HG03060 (cell line): Measurements from ENCODE around the gene MPHOSPH6.
"Not testable (repeated sequence)": the region's sequence is repeated elsewhere in the genome, so short reads cannot be mapped to it uniquely, and the experiment has no call there.

ENCODE experiments used
- ATAC-seq: cut with Tn5 transposase; IDR thresholded peaks from one replicate; pipeline ENCODE4 v1.9.1; 2021; ENCODE audit warnings: low read depth, moderate number of reproducible peaks; ENCODE audit not compliant: unreplicated experiment

The MPHOSPH6 gene, protein sequence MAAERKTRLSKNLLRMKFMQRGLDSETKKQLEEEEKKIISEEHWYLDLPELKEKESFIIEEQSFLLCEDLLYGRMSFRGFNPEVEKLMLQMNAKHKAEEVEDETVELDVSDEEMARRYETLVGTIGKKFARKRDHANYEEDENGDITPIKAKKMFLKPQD

DNA sequence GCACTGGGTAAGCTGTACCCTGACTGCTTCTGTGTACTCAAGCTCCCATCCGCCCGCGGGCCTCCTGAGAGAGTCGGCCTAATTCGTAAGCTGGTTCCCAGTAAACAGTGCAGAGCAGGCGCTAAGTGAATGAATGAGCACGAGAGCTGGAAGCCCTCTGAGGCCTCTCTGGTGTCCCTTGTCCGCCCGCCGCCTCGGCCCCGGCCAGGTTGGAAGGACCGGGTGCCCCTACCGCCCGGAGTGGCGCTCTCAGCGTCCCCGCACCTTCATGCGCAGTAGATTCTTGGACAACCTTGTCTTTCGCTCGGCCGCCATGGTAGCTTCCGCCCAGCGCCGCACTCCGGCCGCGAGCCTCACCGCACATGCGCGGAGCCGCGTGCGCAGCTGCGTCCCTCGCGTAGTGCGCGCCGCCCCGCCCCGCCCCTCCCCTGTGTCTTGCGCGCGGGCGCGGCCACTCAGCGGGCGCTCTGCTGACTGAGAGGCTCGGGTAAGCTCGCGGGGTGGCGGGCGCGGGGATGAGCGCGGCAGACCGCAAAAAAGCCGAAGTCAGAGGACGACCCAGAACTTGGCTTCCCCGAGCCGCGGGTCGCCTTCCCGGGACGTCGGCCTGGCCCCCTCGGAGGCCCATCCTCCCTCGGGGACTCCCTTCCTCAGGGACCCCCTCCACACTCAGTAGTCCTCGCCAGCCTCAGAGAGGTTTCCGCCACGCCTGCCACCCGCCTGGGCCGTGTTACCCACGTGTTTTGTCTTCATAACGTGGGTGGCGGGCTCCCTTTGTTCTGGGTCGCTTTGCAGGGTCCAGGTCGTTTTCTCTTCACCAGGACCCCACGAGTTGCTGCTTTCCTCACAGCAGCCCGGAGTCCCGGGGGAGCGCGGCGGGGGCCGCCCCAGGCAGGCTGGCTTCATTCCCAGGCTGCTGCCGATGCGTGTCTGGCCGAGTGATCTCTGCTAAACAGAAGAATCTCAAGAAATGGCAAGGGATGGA lies at the start of gene MPHOSPH6:
MPHOSPH6 (minus strand) TSS at position 364 of the 985 bp plus-strand sequence; CDS start at position 315, 49 bp downstream.
- peak; percentile 75 for ATAC-seq

GRCh38 chr16:82219298-82219697 lies 49.3 kb upstream of the MPHOSPH6 start:
- no peak for ATAC-seq

- not testable (repeated sequence) for ATAC-seq
Observed at GRCh38 chr16:82209314-82209713, 39.3 kb upstream of the MPHOSPH6 start.

DNA sequence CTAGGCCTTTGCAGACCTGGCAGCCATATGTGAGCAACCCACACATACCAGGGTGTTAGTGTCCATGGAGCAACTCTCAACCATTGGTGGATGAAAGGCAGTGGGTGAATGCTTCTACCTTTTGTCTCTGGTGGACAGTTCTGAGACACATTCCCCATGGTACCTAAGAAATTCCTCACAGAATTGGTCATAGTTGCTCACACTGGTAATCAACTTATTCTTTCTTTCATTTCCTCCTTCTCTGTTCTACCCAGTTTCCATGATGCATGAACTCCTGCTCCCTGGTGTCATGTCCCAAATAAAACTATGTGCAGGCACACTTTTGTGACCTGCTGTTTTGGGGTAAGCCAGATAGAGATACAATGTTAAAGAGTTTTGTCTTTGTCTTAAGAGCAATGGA lies 33.2 kb upstream of the MPHOSPH6 start:
- ATAC-seq, result no peak

- no peak for ATAC-seq
Observed at GRCh38 chr16:82201926-82202325, 31.9 kb upstream of the MPHOSPH6 start.

DNA sequence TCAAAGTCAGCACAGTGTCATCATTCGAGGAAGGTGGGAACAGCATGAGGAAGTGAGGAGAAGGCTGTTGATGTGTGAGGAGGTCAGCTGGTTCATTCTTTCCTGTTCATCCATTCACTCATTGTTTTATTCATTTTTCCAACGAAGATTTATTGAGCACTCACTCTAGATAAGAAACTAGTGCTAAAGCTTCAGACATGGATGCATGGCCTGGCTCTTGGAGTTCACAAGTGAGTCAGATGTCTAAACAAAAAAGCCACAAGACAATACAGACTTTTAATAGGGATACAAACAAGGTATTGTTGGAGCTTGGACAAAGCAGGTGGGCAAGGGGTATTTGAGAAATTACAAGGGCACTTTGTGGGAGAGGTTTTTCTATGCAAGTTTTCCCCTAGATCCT lies 31.3 kb upstream of the MPHOSPH6 start:
- no peak for ATAC-seq

GRCh38 chr16:82199209-82199608 lies 29.2 kb upstream of the MPHOSPH6 start:
- ATAC-seq, result no peak

DNA sequence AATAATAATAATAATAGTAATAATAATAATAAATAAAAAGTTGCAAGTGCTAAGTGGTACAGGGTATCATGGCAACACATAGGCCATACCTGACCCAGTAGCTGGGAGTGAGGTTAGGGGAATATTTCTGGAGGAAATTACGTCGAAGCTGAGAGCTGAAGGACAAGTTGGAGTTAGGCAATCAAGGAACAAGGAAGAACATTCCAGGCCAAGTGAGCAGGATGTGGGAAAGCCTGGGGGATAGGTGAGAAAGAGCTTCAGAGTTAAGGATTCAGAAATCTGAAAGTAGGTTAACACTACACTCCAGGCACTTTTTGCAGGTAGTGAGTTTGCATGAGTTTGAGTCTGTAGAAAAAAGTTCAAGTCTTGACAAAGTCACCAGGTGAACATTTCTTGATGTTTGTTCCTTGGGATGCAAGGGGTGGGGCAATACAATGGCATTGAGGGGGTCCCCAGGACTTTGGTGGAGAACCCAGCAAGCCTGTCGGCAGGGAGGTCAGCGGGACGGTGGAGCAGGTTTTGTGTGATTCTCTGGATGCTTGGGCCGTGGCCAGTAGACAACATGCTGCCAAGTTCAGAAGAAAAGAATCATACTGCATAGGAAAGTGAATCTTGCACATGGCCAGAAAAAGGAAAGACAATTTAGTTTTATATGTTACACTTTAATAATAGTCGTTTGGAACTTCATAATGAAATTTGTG lies 27.7 kb upstream of the MPHOSPH6 start:
- no peak for ATAC-seq

GRCh38 chr16:82195917-82196494 lies 26.0 kb upstream of the MPHOSPH6 start:
- no peak for ATAC-seq

DNA sequence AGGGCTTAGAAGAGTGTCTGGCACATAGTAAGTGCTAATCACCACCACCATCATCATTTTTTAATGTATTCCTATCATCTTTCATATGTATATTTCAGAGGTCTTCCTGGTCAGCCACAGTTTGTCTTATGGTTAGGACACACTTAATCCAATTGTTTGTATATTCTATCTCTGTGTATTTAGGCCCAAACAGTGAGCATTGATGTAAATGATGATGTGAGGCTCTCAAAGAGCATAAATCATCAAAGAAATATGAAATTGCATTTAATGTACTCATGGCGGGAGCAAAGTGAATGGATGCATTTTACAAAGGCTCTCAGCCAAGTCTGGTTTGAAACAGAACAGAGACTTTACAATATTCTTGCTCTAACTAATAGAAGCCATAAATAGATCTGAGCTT lies 24.1 kb upstream of the MPHOSPH6 start:
- ATAC-seq, result no peak

DNA sequence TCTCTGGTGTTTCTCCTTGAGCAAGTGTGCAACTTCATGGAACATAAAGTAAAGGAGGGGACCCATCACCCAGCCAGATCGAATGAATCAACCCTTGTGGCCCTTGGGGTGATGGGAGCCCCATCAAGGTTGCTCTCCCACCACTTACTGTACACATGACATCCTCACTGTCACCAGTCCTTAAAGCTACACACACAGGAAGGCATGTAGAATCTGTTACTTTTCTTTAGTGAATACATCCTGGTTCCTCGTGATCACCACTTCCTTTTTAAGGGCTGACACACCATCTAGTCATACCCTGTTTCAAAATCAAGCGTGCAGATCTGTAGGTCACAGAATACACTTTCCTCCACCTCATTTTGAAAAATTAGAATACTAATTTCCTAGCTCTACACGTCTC lies 22.6 kb upstream of the MPHOSPH6 start:
- no peak for ATAC-seq

- ATAC-seq, result no peak
Observed at GRCh38 chr16:82190386-82190785, 20.4 kb upstream of the MPHOSPH6 start.

DNA sequence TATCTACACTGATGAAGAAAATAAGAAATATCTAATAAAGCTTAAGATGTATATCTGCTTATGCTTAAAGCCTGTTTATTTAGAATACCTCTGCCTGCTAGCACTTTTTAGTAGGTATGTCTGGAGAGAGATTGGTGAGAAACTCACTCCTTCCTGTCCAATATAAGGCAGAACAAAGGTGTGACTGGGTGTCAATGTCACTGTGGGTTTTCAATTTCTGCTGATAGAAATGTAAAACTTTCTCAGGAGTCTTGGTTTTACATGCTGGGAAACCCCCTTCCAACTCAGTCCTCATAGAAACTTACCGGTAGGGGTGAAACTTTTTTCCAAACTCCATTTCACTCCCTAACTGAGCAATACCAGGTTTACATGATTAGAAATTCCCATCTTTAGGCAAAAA lies 17.8 kb upstream of the MPHOSPH6 start:
- ATAC-seq, result no peak

DNA sequence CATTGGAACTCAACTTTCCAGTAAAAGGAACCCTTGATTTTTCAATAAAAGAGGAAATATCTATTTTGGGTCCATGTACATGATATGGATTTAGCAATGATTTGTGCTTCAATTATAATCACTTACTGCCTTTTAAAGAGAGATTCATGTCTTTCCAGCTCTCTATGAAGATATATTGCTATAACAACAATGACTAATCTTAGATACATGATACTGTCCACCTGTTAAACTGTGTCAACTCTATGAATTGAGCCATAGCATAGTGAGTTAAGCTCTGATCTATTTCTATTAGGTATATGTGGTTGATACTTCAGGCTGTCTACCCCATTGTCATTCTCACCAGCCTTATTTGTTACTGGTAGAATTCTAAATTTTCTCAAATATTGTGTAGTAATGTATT lies 15.0 kb upstream of the MPHOSPH6 start:
- ATAC-seq, result no peak

- no peak for ATAC-seq
Observed at GRCh38 chr16:82184213-82184612, 14.2 kb upstream of the MPHOSPH6 start.

GRCh38 chr16:82183004-82183397 lies 13.0 kb upstream of the MPHOSPH6 start:
- no peak for ATAC-seq

GRCh38 chr16:82182266-82183003 lies 12.4 kb upstream of the MPHOSPH6 start:
- no peak for ATAC-seq

- no peak for ATAC-seq
Observed at GRCh38 chr16:82181461-82182185, 11.6 kb upstream of the MPHOSPH6 start.

GRCh38 chr16:82178352-82178751 lies 8.3 kb upstream of the MPHOSPH6 start:
- no peak for ATAC-seq

GRCh38 chr16:82177555-82177954 lies 7.5 kb upstream of the MPHOSPH6 start:
- no peak for ATAC-seq
